HepG2 (cell line): ENCODE data around the gene PLEKHG2. TPM values are rescaled to one million over a fixed set of nuclear protein-coding genes. Genes with fewer than 3 reads are reported as not detected.

Experiments
- CERS6 ChIP-seq: sonication (generic); formaldehyde crosslinking; IDR thresholded peaks from 2 replicates; pipeline ENCODE4 v1.5.0; 2020; ENCODE audit warnings: missing genetic modification reagents
- MEIS1 ChIP-seq: sonication (generic); formaldehyde crosslinking; IDR thresholded peaks from 2 replicates; pipeline ENCODE4 v1.9.0; 2021; ENCODE audit warnings: mild to moderate bottlenecking, missing genetic modification reagents, moderate library complexity, borderline replicate concordance
- NFKBIZ ChIP-seq: IDR thresholded peaks from 2 replicates; pipeline ENCODE4 v1.6.1; 2018; ENCODE audit warnings: missing genetic modification reagents, missing compliant biosample characterization
- RBM22 ChIP-seq: fragments of 200-400 bp; formaldehyde crosslinking; optimal IDR thresholded peaks from 2 replicates; pipeline ENCODE3; 2017; ENCODE audit warnings: mild to moderate bottlenecking, low read length, moderate library complexity
- SAP130 ChIP-seq: IDR thresholded peaks from 2 replicates; pipeline ENCODE4 v1.6.1; 2016; ENCODE audit warnings: low read depth
- ZBTB40 ChIP-seq, 2 experiments: fragments of 450-650 bp in 1 of 2; sonication (generic) in 1 of 2; formaldehyde crosslinking in 1 of 2; IDR thresholded peaks; 2 replicates each; pipeline versions ENCODE4 v1.6.1 to v1.8.0; 2016 to 2022; ENCODE audit warnings: antibody characterized with exemption in 1 of 2, mild to moderate bottlenecking in 1 of 2, missing genetic modification reagents in 1 of 2
- ZNF160 ChIP-seq: sonication (generic); formaldehyde crosslinking; IDR thresholded peaks from 2 replicates; pipeline ENCODE4 v1.8.0; 2022; ENCODE audit warnings: mild to moderate bottlenecking, inconsistent platforms, missing genetic modification reagents
- ZNF20 ChIP-seq: sonication (generic); formaldehyde crosslinking; IDR thresholded peaks from 2 replicates; pipeline ENCODE4 v1.4.0; 2020; ENCODE audit warnings: mild to moderate bottlenecking, moderate library complexity, missing genetic modification reagents
- ZNF430 ChIP-seq: sonication (generic); formaldehyde crosslinking; IDR thresholded peaks from 2 replicates; pipeline ENCODE4 v1.9.0; 2021; ENCODE audit warnings: mild to moderate bottlenecking, missing genetic modification reagents
- ZNF607 ChIP-seq: sonication (generic); formaldehyde crosslinking; IDR thresholded peaks from 2 replicates; pipeline ENCODE4 v1.5.1; 2020; ENCODE audit warnings: missing genetic modification reagents, mild to moderate bottlenecking, borderline replicate concordance
- polyA plus RNA-seq, 8 experiments: library from polyadenylated mRNA; depleted of rRNA in 3 of 8; stranded (reverse) in 7 of 8; unstranded in 1 of 8; fragments of >200 nt; fragmentation: Illumina TruSeq in 4 of 8; extraction: Trizol in 4 of 8; gene quantifications; 2 replicates each; pipeline versions ENCODE4 v1.2.1 to v1.2.3, GENCODE V29; 2011 to 2016; ENCODE audit warnings: low read depth in 4 of 8, missing spikeins in 1 of 8, mixed read lengths in 1 of 8; ENCODE audit not compliant: insufficient read depth in 1 of 8
- total RNA-seq, 5 experiments: library from RNA; depleted of rRNA; stranded (reverse); fragments of >200 nt; fragmentation: Illumina TruSeq; extraction: Trizol; gene quantifications; 2 replicates each; pipeline ENCODE4 v1.2.3, GENCODE V29; 2016; ENCODE audit warnings: low read depth in 1 of 5
- TF ChIP-seq, protein P1 (sequence below): IDR thresholded peaks from 2 replicates; pipeline ENCODE4 v1.6.1; 2016; ENCODE audit warnings: mild to moderate bottlenecking, missing biosample characterization, missing genetic modification reagents
- TF ChIP-seq, protein P2 (sequence below), 2 experiments: sonication (generic) in 1 of 2; formaldehyde crosslinking in 1 of 2; IDR thresholded peaks; 2 replicates each; pipeline versions ENCODE4 v1.4.0 to v1.6.1; 2016 to 2020; ENCODE audit warnings: borderline replicate concordance in 1 of 2, low read depth in 1 of 2, mild to moderate bottlenecking in 1 of 2, missing genetic modification reagents in 1 of 2

PLEKHG2 gene
- total and polyA plus RNA-seq, 2 of the 13 experiments (the other 11 are each of a cell fraction or from before 2014, with no cell fraction given) = 3.6 to 6.8 TPM

- TF ChIP-seq, protein P1, sequence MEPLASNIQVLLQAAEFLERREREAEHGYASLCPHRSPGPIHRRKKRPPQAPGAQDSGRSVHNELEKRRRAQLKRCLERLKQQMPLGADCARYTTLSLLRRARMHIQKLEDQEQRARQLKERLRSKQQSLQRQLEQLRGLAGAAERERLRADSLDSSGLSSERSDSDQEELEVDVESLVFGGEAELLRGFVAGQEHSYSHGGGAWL (CRISPR knock-in tag) = no peak
- TF ChIP-seq ZNF607 (CRISPR knock-in tag) (no peak), ZNF430 (no peak), MEIS1 (CRISPR knock-in tag) (no peak), RBM22 (no peak), ZBTB40 (IDR thresholded peaks at IDR 0.05) (no peak), ZBTB40 (CRISPR knock-in tag; IDR thresholded peaks at IDR 0.05) (no peak), CERS6 (CRISPR knock-in tag) (no peak), ZNF20 (CRISPR knock-in tag) (no peak), SAP130 (CRISPR knock-in tag) (no peak), ZNF160 (0 out of 2 replicates have a peak, but pooled peaks have one; percentile 7), NFKBIZ (CRISPR knock-in tag) (no peak)
- TF ChIP-seq, protein P2, sequence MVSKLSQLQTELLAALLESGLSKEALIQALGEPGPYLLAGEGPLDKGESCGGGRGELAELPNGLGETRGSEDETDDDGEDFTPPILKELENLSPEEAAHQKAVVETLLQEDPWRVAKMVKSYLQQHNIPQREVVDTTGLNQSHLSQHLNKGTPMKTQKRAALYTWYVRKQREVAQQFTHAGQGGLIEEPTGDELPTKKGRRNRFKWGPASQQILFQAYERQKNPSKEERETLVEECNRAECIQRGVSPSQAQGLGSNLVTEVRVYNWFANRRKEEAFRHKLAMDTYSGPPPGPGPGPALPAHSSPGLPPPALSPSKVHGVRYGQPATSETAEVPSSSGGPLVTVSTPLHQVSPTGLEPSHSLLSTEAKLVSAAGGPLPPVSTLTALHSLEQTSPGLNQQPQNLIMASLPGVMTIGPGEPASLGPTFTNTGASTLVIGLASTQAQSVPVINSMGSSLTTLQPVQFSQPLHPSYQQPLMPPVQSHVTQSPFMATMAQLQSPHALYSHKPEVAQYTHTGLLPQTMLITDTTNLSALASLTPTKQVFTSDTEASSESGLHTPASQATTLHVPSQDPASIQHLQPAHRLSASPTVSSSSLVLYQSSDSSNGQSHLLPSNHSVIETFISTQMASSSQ (IDR thresholded peaks at IDR 0.05; ENCODE audit: low read depth) = no peak
- TF ChIP-seq, protein P2 (CRISPR knock-in tag; IDR thresholded peaks at IDR 0.05; ENCODE audit: borderline replicate concordance) = no peak
These were observed 9.8 kb upstream of the PLEKHG2 start (continued) for GRCh38 chr19:39402346-39403300.
